RKO (cell line): Measurements from ENCODE around the gene TAF1A.
A peak's percentile ranks its signal among the peaks of the same experiment; 100 is the strongest.
"Not testable (repeated sequence)": the region's sequence is repeated elsewhere in the genome, so short reads cannot be mapped to it uniquely, and the experiment has no call there.

Experiments used
- DNase-seq: peaks from one replicate; pipeline ENCODE4 v3.0.0-alpha.2; 2016; ENCODE audit warnings: low spot score

Gene TAF1A

DNA sequence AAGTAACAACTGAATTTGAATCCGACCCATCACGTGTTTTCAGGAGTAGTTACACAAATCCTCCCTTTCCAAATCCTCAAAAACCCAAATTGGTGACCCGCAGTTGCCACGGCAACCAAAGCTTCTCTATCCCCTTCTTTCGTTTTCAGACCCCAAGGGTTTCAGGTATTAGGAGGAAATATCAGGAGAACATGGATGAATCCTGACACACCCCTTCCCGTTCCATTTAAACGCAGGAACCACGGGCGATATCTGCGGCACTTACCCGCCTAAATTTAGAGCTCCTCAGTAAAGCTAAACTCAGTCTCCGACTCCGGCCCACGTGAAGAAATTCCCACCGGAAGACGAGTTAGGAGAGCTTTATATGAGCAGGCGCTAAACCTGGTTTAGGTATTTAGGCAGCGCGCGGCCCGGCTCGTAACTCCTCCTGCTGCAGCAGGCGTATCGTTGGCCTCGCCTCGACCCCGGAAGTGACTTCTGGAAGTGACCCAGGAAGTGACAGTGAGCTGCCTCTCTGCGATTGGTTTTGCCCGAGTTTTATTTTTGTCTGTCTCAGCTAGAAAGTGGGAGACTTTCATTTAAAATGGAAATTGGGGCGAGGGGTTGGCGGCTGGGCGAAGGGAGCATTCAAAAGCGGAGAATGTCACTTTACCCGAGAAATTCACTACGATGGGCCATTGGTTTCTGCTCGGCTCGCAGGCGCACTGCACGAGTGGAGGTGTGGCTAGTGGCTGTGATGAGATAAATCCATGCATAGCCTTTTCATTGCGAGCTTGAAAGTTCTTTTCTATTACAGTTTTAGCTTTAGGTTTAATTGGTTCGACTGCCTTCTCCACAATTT is at the start of gene TAF1A:
Gene TAF1A, minus strand, starts transcription at position 472 of the 841 bp plus-strand sequence.
- peak; percentile 89 for DNase-seq

- DNase-seq = peak; percentile 87
These were observed 44.7 kb upstream of the TAF1A start for GRCh38 chr1:222634180-222635013.

DNA sequence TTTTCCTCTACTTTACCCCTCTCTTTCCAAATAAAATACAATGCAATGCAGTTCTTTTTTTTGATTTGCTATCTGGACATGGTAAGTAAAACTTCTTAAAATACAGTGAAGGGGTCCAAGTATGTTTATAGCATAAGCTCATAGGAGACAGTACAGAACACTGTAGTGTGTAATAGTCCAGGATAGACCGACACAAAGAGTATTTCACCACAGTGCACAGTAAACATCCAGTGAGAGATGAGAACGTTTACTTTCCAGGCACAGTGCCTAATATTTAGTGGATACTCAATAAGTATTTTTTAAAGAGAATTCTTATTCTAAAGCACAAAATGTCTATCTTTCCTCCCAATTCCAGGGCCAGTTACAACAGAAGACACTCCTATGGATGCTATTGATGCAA is 43.0 kb upstream of the TAF1A start:
- DNase-seq = no peak

DNA sequence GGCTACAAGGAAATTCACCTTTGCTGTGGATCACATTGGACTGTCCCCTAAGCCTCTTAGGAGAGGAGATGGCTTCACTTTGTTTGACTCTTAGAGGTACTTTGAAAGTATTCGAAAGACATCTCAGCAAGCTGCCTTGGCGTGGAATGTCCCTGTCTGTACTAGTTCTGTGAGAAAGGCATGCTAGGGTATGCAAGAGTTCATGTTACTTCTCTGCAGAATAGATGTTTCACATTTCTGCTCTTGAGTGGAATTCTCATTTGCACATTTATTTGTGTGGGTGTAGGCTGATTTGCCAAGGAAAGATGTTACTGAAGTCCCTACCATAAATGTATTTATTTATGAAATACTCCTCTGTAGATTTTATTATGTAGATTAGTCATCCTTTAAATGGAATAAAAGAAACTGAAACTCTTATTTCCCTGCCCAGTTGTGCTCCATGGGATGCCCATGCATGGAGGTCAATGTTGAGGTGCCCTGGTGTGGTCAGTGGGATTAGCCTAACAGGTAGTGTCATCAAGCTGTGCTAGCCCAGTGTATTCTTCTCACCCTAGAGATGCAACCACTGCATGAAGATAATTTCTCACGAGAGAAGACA is 42.0 kb upstream of the TAF1A start:
- DNase-seq = no peak

GRCh38 chr1:222629921-222630535 is 40.3 kb upstream of the TAF1A start:
- no peak for DNase-seq

GRCh38 chr1:222627232-222627631 is 37.5 kb upstream of the TAF1A start:
- DNase-seq = no peak

DNA sequence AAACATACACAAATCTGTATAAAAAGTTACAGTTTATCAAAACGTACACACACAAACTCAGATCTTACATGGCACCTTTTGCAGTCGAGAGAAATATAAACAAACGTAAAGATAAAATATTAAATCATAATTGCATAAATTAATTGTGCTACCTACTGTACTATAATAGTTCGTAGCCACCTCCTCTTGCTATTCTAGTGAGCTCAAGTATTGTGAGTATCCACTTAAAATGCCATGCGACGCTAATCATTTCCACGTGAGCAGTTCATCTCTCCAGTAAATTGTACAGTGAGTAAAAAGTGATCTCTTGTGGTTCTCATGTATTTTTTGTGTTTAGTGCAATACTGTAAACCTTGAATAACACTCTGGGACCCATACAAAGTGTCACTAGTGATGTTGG is 34.5 kb upstream of the TAF1A start:
- DNase-seq = no peak

GRCh38 chr1:222623458-222623857 is 33.7 kb upstream of the TAF1A start:
- DNase-seq = no peak

- DNase-seq = no peak
These were observed 33.0 kb upstream of the TAF1A start for GRCh38 chr1:222622765-222623164.

DNA sequence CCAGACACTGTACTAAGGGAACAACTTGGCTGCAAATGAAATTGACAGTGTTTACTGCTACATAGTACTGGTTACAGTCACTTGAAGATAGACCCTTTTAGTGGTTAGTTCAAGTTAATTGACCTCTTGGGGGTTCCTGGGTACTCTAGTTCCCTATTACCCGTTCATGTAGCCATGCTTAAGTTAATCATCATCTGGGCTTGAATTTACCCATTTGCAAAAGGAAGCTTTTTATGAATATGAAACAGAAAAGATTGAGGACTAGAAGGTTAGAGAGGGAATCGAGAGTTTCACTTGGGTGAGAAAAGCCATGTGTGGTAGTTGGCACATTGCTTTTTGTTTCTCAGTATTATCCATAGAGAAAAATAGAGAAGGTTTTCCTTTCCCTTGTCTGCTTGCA is 30.8 kb upstream of the TAF1A start:
- no peak for DNase-seq

- peak; percentile 60 for DNase-seq
These were observed 29.3 kb upstream of the TAF1A start for GRCh38 chr1:222618880-222619596.

DNA sequence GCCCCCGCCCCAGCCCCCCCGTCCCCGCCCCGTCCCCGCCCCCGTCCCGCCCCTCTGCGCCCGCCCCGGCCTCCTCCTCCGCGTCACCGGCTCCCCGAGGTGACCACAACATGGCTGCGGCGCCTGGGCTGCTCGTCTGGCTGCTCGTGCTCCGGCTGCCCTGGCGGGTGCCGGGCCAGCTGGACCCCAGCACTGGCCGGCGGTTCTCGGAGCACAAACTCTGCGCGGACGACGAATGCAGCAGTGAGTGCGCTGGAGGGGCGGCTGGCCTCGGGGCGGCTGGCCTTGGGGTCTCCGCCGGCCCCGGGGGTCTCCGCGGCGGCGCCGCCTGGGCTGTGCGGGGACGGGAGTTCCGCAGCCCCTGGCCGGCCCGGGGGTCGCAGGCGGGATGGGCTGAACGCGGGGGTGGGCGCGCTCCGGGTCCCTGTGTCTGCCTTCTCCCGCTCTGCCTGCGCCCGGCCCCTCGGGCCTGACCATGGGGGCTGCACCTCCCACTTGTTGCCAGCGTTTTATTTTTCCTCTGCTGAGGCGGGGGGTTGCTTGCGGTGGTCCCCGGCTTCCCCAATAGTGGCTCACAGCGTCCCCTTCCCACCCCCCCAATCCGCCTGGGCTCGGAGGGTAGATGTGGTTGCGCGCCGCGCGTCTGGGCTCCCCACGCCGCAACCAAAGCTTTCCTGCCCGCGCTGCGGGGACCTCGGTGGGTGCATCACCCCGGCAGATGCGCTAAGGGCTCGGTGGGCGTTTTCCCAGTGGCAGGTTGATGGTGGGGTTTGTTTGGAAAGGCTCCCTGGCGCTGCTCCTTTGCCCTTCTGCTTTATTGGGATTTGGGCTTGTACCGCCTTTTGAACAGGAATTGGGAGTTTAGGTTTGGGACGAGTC is 28.5 kb upstream of the TAF1A start, which contains the start of gene MIA3:
Gene MIA3, plus strand, starts transcription at position 97 of the 879 bp plus-strand sequence. Its CDS starts 14 bp downstream, at position 111.
- DNase-seq = peak; percentile 73

- DNase-seq = peak; percentile 88
These were observed 27.7 kb upstream of the TAF1A start for GRCh38 chr1:222617367-222617951.

- DNase-seq = peak; percentile 11
These were observed 26.8 kb upstream of the TAF1A start for GRCh38 chr1:222616525-222616924.

DNA sequence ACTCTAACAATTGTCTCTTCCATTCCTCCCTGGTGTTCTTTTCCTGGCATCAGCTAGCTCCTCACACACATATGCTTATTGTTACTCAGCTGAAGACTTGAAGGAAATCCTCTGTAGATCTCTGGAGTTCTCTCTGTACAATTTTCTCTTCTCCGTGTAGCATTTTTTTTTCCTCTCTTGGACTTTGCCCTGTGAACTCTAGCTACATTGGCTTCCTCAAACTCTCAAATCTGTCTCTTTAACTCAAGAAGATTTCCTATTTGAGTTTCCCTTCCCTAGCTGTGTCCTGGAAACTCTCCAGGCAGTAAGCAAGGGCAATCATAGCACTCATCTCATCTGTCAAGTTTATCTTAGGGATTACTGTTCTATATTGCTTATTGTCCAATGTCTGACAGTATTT is 23.9 kb upstream of the TAF1A start:
- DNase-seq = no peak

DNA sequence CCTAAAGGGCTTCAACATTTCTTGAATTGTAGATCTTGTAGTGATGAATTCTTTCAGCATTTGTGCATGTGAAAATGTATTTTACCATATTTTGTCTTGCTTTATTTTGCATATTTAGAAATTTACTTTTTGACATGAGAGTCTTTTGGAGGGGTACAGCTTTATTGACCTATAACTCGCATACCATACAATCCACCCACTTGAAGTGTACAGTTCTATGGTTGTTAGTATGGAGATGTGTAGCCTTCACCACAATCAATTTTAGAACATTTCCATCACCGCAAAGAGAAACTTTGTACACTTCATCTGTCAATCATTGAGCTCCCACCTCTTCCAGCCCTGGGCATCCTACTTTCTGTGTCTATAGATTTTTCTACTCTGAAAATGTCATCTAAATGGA is 21.0 kb upstream of the TAF1A start:
- no peak for DNase-seq

DNA sequence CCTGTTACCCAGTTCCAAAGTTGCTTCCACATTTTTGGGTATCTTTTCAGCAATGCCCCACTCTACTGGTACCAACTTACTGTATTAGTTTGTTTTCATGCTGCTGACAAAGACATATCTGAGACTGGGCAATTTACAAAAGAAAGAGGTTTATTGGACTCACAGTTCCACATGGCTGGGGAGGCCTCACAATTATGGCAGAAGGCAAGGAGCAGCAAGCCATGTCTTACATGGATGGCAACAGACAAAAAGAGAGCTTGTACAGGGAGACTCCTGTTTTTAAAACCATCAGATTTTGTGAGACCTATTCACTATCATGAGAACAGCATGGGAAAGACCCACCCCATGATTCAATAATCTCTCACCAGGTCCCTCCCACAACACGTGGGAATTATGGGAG is 19.4 kb upstream of the TAF1A start:
- not testable (repeated sequence) for DNase-seq

- DNase-seq = no peak
These were observed 17.0 kb upstream of the TAF1A start for GRCh38 chr1:222606757-222607156.

GRCh38 chr1:222601257-222601656 is 11.5 kb upstream of the TAF1A start:
- no peak for DNase-seq

- no peak for DNase-seq
These were observed 10.5 kb upstream of the TAF1A start for GRCh38 chr1:222600281-222600680.
